ENCODE data around the gene NFYC.

The NFYC gene

DNA sequence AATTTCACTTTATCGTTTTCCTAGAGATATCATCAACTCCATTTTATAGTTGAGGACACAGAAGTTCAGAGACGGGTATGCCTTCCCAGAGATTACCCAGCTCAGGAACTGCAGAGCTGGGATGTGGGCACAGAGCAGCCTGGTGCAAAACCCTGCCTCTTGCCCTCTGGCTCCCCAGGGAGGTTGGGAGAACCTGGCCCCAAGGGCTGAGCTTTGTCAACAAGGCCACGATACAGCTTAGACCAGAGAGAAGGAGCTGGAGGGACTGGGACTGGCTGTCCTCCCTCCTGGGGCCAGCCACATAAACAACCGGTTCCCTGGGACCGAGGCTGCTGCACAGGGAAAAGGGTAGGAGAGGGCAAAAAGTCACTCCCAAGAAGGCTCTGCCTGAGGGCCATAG, 29.8 kb upstream of the NFYC start:
- no peak overlapping the region for H3K4me3 ChIP-seq (ENCODE audit: low read depth, low read length)
- no peak for TF ChIP-seq CTCF (IDR thresholded peaks at IDR 0.05; ENCODE audit: low read depth, low read length)

GRCh38 chr1:40662151-40662550, 29.4 kb upstream of the NFYC start:
- H3K4me3 ChIP-seq (ENCODE audit: low read depth, low read length), result no peak overlapping the region
- TF ChIP-seq CTCF (IDR thresholded peaks at IDR 0.05; ENCODE audit: low read depth, low read length), result no peak

DNA sequence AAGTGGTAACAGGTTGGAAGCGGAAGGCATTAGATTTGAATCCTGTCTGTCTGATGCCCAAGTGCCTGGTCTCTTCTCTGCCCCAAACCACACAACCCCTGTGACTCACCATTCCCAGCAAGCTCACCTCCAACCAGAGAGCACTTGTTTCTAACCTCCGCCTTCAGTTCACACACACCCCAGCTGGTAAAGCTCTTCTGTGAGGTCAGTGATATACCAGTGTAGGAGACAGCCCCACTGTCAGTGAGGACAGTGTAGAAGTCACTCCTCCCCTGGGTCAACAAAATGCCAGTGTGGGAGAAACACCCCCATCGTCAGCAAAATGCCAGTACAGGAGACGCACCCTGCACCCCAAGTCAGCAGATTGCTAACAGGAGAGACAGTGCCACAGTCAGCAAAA, 28.6 kb upstream of the NFYC start:
- no peak for TF ChIP-seq CTCF (IDR thresholded peaks at IDR 0.05; ENCODE audit: low read depth, low read length)

DNA sequence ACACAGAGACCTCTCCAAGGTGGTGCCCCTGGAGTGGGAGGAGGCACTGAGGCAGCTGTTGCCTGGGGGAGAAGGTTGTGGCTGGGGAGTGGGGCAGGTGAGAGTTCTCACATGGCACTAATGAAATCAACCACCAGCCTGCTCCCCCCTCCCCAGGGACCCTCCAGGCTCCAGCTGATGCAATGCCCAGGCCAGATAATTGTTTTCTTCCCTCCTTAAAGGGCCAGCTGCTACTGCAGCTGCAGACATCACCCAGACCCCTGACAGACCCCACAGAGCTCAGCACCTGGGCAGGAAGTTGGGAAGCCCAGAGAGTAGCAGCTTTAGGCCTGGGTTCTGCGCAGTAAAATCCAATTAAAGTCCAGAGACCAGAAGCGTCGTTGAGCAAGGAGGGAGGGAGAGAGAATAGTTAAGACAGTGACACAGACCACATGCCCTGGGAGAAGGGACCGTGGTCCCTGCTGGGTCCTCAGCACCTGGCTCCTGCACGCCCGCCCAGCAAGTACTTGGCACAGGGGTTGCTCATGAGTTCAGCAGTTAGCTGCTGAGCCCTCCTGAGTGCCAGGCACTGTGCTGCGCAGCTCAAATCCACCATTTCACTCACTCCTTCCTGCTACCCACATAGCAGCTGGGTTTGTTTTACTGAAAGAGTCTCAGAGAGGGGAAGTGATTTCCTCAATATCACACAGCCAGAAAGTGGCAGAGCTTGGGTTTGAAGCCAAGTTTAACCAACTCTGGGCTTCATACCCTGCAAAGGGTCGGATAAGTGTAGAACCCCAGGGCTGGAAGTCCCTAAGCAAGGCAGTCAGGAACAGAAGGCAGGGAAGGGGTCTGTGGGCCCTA, 28.0 kb upstream of the NFYC start:
- TF ChIP-seq CTCF (IDR thresholded peaks at IDR 0.05; ENCODE audit: low read depth, low read length), result no peak
- no peak overlapping the region for H3K4me3 ChIP-seq (ENCODE audit: low read depth, low read length)

More for the DNA sequence above, 28.6 kb upstream of the NFYC start:
- H3K4me3 ChIP-seq (ENCODE audit: low read depth, low read length), result no peak overlapping the region

DNA sequence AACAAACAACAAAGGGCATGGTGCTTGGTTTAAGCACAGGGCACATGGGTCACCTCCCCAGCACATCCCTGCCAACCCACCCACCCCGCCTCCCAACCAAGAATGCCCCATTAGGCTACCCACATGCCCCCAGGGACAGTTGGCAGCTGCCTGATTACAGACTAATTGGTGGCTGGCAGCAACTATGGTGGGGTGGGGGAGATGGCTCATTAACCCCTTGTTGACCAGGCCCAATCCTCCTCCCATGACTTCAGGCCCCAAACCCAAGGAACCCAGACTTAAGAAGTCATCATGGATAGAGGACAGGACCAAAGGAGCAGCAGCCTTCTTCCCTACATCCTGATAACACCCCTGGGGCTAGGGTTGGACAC, 27.4 kb upstream of the NFYC start:
- H3K4me3 ChIP-seq (ENCODE audit: low read depth, low read length), result no peak overlapping the region
- TF ChIP-seq CTCF (IDR thresholded peaks at IDR 0.05; ENCODE audit: low read depth, low read length), result no peak

- H3K4me3 ChIP-seq (ENCODE audit: low read depth, low read length), result no peak overlapping the region
- no peak for TF ChIP-seq CTCF (IDR thresholded peaks at IDR 0.05; ENCODE audit: low read depth, low read length)
These were observed 26.7 kb upstream of the NFYC start for GRCh38 chr1:40664791-40665190.

DNA sequence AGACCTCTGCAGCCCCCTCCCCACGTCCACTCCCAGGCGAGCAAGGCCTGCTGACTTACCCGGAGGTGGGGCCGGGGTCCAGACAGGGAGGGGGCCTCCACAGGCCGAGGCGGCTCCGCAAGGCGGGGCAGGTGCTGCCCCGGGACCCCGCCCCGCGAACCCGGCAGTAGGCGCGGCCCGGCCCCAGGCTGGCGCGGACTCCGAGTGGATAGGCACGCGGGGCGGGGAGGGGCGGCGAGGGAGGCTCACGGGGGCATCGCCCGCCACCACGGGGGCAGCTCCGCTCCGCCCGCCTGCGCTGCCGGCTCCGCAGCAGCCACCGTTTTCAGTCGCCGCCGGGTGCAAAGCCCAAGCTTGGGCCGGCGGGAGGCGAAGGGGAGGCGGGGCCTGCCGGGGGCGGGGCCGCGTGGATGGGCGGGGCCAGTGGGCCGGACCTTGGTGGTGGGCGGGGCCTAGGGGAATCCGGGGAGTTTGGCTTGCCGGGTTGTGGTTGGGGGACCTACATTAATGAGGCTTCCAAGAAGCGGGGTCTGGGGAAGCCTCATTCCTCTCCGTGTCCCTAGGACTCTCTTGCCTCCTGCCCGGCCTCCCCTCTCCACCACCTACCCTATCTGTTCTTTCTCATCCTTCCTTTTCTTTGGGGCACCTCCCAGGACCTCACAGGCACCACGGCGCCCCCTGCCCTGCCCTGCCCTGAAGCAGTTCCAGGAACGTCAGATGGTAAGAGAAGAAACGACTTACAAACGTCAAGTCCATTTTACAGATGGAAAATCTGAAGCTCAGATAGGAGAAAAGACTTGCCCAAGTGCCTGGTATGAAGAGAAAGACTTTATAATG, 26.0 kb upstream of the NFYC start, which contains the start of gene RIMS3:
Gene RIMS3, minus strand, starts transcription at position 348 of the 837 bp plus-strand sequence. CDS start 23,757 bp downstream, outside the sequence.
- TF ChIP-seq CTCF (IDR thresholded peaks at IDR 0.05; ENCODE audit: low read depth, low read length), result no peak

More for the DNA sequence above, 26.0 kb upstream of the NFYC start, which contains the start of gene RIMS3:
- peak within 1 kb of the TSS; percentile 43 for H3K4me3 ChIP-seq (ENCODE audit: low read depth, low read length)

Data from WI38 (cell line).